HG02885 (cell line): Measurements from ENCODE around the gene FBXL7.

Source experiments
- ATAC-seq: cut with Tn5 transposase; IDR thresholded peaks from one replicate; pipeline ENCODE4 v1.9.1; 2021; ENCODE audit warnings: mild to moderate bottlenecking; ENCODE audit not compliant: unreplicated experiment, poor library complexity

The FBXL7 gene

GRCh38 chr5:15645381-15646160, 145.6 kb downstream of the FBXL7 start:
- no peak for ATAC-seq

GRCh38 chr5:15646371-15646770, 146.4 kb downstream of the FBXL7 start:
- ATAC-seq: no peak

GRCh38 chr5:15647251-15647650, 147.3 kb downstream of the FBXL7 start:
- ATAC-seq: no peak

GRCh38 chr5:15650266-15650665, 150.3 kb downstream of the FBXL7 start:
- no peak for ATAC-seq

GRCh38 chr5:15654779-15655178, 154.8 kb downstream of the FBXL7 start:
- ATAC-seq: no peak

GRCh38 chr5:15655683-15656082, 155.7 kb downstream of the FBXL7 start:
- no peak for ATAC-seq

- ATAC-seq: no peak
These were observed 165.0 kb downstream of the FBXL7 start for GRCh38 chr5:15664961-15665360.

- no peak for ATAC-seq
These were observed 169.8 kb downstream of the FBXL7 start for GRCh38 chr5:15669826-15670225.

- no peak for ATAC-seq
These were observed 174.7 kb downstream of the FBXL7 start for GRCh38 chr5:15674716-15675115.

- ATAC-seq: no peak
These were observed 176.6 kb downstream of the FBXL7 start for GRCh38 chr5:15676591-15676990.

GRCh38 chr5:15679161-15679560, 179.2 kb downstream of the FBXL7 start:
- no peak for ATAC-seq

GRCh38 chr5:15680455-15680854, 180.5 kb downstream of the FBXL7 start:
- no peak for ATAC-seq

GRCh38 chr5:15682122-15682521, 182.1 kb downstream of the FBXL7 start:
- ATAC-seq: no peak

- ATAC-seq: no peak
These were observed 182.6 kb downstream of the FBXL7 start for GRCh38 chr5:15682566-15682965.

GRCh38 chr5:15683332-15683731, 183.4 kb downstream of the FBXL7 start:
- no peak for ATAC-seq

- no peak for ATAC-seq
These were observed 187.4 kb downstream of the FBXL7 start for GRCh38 chr5:15687401-15687800.

- no peak for ATAC-seq
These were observed 189.9 kb downstream of the FBXL7 start for GRCh38 chr5:15689836-15690235.

GRCh38 chr5:15690611-15691010, 190.6 kb downstream of the FBXL7 start:
- no peak for ATAC-seq

- ATAC-seq: no peak
These were observed 191.5 kb downstream of the FBXL7 start for GRCh38 chr5:15691521-15691920.

GRCh38 chr5:15692706-15693381, 192.9 kb downstream of the FBXL7 start:
- ATAC-seq: no peak

- ATAC-seq: no peak
These were observed 193.4 kb downstream of the FBXL7 start for GRCh38 chr5:15693382-15693728.

GRCh38 chr5:15693933-15694332, 194.0 kb downstream of the FBXL7 start:
- ATAC-seq: no peak
